Kidney tubule cell (primary cell): ENCODE results near the gene ABCC4.

Source experiments
- DNase-seq: peaks from one replicate; pipeline ENCODE4 v3.0.0-alpha.2; 2018; ENCODE audit warnings: low spot score

ABCC4 gene

DNA sequence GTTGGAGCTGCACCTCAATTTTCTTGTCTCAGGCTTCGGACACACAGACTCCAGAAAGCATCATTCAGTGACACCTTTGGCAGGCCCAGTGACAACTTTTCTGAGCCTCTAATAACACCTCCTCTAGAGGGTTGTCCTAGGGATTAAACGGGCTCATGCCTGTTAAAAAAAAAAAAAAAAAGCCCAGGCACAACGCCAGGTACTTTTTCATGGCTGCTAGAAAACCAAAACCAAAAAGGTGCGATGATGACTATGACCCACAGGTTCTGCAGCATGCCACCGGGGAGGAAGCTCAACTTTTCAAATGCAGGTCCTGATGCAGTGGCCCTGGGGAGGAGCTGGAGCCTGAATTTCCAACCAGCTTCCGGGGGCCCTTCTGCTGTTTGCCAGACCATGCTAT, 184.2 kb downstream of the ABCC4 start:
- DNase-seq: peak; percentile 43

DNA sequence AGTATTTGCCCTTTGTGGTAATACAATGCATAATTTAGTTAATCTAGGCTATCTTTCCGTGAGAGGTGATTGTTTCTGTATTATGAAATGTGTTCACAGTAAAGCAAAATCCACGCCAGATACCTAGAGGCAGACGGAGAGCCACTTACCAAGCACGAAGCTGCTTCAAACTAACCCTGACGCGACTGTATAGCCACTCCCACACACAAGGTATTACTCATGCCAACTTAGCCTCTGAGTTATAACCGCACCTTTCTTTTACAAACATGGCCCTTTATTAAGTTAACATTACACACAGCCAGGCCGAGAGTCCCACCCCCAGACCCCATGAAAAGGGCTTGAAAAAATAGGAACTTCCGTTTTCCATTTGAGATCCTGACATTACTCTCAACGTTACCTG, 185.7 kb downstream of the ABCC4 start:
- DNase-seq: no peak

GRCh38 chr13:95113601-95114000, 187.7 kb downstream of the ABCC4 start:
- no peak for DNase-seq

- DNase-seq: no peak
Measured at GRCh38 chr13:95112883-95113282, 188.4 kb downstream of the ABCC4 start.

DNA sequence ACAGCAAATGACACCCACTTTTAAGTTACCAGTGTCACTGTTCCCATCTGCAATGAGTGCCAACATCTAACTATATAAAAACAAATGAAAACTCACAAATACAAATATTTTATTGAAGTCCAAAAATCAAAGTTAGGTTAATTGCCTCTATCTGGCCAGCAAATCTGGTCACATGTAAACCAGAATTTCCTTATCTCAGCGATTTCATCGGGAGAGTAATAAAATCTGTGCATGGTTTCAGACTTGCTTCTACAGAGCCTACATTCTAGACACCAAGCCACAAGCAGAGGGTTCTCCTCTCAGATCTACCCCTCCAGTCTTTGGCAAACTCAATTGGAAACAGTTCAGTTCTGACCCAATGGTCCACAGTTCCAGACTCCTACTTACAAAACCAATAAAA, 189.6 kb downstream of the ABCC4 start:
- DNase-seq: no peak

DNA sequence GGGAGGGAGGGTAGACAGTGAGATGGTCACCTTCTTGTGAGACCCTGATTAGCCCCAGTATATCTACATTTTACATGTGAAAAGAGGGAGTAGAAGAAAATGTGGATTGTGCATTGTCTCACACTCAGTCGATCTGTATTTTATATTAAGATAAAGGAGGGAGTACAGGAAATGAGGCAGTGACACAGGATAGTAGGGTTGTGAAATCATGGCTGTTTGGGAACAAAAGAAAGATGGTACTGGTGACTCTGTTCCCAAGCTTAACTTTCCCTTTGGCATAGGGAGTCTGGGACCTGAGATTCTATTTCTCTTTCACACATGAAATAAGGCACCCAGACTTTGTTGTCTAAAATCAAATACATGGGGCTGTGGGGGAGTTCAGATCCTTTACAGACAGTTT, 194.7 kb downstream of the ABCC4 start:
- no peak for DNase-seq

DNA sequence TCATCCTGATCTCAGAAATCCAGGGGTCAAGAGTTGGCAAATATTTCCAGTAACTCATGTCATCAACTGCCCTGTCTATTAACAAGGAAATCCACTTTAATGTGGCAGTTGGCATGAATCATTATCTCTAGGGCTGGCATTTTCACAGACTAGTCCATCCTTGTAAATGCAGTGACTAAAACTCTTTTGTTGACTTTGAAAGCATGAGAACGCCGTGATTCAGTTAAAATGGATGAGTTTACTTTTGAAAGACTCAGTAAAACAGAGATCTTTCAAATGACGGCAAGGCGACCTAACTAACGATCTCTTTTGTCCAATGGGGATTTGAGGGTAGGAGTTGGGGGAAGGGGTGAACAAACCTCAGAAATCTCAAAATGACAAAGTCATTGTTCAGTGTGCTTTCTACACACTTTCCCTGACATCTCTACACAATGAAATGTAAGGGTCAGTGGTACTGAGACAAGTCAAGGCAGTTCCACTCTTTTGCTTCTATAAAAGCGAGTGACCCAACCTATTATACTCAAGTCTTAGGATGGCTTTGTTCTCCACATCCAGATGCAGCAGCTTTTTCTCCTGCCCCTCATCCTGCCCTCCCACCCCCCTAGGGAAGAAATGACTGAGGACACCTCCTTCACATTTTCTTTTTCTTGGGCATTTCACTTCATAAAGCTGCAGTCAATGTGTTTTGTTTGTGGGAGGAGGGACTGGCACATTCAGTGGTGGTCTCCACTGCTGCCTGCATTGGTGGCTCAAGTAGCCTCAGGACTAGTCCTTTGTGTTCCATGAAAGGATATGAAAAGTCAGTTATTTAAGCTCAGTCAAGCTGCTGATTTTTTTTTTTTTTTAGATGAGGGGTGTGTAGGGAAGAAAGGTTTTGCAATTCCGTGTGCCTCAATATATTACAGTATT, 200.5 kb downstream of the ABCC4 start:
- DNase-seq: peak; percentile 85

DNA sequence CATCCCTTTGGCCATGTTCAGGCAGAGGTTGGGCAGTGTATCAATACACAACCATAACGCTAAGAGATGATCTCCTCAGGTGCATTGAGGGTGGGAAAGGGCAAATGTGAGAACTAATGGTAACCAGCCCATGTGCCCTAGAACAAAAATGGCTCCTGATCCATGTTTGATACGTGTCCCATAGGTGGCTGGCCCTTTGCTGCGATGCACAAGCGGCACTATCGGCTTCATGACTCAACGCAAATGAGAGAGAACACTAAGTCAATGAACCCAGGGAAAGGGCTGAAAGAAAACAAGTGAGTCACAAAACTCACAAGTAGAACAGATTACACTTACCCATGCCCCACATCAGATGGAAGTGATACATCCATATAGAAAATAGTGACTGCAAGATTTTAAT, 201.7 kb downstream of the ABCC4 start:
- DNase-seq: peak; percentile 21

- no peak for DNase-seq
Measured at GRCh38 chr13:95098916-95099315, 202.3 kb downstream of the ABCC4 start.

DNA sequence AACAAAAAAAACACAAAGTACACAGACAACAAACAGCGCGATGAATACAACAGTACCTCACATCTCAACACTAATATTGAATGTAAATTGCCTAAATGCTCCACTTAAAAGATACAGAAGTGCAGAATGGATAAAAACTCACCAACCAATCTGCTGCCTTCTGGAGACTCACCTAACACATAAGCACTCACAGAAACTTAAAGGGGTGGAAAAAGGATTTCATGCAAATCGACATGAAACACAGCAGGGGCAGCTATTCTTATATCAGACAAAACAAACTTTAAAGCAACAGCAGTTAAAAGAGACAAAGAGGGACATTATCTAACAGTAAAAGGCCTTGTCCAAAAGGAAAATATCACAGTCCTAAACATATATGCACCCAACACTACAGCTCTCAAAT, 209.5 kb downstream of the ABCC4 start:
- no peak for DNase-seq

DNA sequence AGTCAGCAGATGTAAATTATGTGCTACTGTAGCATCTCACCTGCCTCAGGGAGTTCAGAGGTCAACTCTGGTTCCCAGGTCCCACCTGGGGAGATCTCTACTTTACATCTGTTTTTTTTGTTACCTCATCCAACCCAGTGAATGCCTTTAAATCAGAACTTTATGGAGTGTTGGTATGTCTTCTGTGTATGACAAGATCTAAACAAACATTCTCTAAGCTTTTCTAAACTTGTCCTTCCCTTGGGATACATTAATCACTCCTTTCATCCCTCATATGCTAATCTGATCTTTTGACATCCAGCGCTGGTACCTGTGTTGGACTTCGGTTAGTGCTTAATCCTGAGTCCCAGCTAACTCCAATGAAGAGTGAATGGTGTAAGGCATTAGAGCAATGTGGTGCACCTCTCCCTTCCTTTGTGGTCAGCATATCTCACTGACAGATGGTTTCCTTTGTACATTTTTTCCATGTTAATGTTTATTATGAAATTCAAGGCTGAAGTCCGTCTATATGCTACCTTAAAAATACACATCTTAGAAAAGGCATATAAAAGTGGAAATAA, 213.4 kb downstream of the ABCC4 start:
- no peak for DNase-seq

DNA sequence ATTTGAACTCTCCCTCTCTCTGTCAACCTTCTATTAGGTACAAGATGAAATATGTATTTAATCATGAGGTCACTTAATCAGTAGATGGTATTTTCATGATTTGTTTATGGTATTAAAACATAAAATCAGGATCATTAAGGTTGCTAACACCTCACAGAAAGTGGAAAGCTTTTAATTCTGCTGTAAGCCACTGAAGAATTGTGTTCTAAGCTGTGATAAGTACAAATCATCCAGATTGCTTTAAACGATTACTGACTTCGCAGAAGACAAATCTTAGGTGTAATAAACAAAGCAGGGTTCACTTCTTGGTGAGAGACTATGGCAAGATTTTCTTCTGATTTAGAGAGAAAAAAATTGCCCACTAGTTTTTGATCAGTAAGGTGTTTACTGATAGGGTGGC, 214.5 kb downstream of the ABCC4 start:
- DNase-seq: no peak

DNA sequence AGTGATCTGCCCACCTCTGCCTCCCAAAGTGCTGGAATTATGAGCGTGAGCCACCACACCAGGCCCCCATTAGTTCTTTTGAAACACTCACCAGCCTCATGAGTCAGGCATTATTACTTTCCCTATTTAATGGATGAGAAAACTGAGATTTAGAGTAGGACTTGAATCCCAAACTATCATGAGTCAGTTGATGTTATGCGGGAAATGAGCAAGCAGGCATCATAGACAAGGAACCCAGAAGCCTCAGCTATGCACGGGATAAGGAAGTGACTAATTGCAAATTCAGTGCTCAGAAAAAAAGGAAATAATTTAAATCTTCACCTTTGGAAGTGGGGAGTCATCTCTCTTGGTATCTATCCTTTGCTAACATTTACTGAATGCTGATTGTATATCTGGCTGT, 217.5 kb downstream of the ABCC4 start:
- peak; percentile 94 for DNase-seq

GRCh38 chr13:95083066-95083465, 218.2 kb downstream of the ABCC4 start:
- DNase-seq: no peak

DNA sequence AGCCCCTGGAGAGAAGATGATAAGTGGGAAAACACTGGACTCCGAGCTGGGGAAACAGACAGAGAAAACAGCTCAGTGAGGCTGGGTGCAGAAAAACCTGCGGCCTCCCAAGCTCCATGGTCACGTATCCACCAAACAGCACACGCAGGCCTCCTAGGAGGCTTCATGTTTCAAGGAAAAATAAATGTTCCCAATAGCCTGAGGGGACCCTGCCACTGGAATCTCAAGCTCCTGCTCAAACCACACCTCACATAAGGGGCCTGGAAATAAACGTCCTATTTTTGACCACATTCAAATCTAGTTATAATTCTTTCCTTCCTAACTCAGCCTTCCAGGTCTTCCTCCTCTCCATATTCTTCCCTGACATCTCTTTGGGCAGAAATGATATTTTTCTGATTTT, 225.7 kb downstream of the ABCC4 start:
- no peak for DNase-seq

DNA sequence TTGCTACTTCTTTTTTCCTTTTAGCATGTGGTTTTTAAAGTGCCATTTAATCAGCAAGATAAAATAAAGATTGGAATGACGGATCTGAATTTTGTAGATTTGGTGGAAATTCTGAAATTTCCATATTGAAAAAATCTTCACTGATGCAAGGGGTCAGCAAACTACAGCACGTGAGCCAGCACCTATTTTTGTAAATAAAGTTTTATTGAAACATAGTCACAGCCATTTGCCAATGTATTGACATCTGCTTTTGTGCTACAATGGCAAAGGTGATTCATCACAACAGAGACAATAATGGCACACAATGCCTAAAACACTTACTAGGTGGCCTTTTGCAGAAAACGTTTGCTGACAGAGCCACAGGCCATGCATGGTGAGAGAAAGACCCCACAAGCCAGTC, 226.4 kb downstream of the ABCC4 start:
- no peak for DNase-seq

GRCh38 chr13:95073747-95074311, 227.4 kb downstream of the ABCC4 start:
- DNase-seq: no peak

DNA sequence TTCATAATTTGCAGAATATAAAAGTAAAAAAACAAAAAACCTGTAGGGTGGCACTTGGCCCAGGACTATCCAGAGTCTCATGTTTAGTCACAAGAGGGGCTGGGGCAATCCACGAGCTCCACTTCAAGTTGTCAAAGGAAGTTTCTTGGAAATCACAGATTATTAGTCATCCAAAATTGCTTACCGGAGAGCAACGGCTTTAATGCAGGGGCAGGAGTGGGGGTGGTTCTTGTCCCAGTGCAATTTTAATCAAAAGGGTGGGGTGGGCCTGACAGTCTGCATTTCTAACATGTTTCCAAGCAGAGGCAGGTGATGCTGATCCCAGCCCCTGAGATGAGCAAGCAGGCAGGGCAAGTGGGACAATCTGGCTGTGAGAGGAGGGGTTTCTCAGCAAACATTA, 233.9 kb downstream of the ABCC4 start:
- no peak for DNase-seq

DNA sequence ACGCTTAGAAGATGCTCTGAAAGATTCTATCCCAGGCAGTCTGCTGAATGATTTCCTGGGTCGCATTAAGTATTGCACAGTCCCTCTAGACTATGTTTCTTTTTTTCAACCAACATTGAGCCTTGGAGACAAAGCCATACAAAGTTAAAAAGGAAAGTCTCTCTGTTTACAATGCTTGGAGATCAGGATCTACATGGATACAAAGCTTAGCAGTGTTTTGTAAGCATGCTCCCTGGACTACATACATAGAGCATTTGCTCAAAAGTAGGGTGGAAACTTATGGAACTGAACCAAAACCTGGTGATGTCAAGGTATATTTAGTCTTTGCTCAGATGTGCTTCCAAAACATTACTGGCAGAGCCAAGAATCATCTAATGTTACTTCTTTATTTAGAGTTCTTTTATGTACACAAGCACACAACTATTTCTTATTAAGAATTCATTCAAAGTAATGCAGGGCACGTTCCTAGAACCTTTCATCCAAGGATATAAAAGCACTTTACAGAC, 241.2 kb downstream of the ABCC4 start:
- no peak for DNase-seq

DNA sequence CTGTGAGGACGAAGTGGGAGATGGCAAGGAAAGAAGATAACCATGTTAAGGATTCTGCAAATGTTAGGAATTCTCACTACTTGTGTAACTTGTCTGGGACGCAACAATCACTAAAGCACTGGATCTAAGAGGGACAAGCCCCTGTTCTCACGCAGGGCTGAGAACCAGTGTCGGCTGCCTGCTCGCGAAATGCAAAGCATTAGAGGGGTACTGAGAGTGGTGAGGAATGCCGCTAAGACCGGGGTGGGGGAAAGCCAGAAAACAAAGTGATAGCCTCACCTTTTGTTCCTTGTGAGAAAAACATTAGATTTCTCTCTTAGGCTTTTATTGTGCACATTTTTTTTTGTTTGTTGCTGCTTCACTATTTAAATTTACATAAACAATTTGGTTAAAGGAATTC, 241.9 kb downstream of the ABCC4 start:
- no peak for DNase-seq

DNA sequence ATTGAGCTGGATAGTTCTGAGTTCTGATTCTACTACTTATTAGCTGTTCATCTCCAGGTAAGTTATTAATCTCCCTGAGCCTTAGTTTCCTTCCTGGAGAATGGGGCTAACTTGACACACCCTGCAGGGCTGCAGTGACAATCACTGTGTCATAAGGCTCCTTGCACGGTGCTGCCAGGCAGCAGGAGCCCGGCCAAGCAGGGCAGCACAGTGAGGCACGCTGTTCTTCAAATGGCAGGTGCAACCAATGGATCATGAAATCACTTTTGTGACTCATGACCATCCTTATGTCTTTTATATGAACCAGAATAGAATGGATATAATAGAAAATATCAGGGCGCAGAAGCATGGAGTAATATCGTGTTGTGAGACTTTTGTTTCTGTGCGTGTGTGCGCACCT, 242.6 kb downstream of the ABCC4 start:
- DNase-seq: peak; percentile 17

GRCh38 chr13:95056266-95056665, 245.0 kb downstream of the ABCC4 start:
- no peak for DNase-seq
